ENCODE results near the gene C9orf85. TPM values are rescaled to one million over a fixed set of nuclear protein-coding genes. Genes with fewer than 3 reads are reported as not detected.

Gene C9orf85
- total and polyA plus RNA-seq, 12 donors, result 4.7 to 18.8 (median 12.1) TPM

DNA sequence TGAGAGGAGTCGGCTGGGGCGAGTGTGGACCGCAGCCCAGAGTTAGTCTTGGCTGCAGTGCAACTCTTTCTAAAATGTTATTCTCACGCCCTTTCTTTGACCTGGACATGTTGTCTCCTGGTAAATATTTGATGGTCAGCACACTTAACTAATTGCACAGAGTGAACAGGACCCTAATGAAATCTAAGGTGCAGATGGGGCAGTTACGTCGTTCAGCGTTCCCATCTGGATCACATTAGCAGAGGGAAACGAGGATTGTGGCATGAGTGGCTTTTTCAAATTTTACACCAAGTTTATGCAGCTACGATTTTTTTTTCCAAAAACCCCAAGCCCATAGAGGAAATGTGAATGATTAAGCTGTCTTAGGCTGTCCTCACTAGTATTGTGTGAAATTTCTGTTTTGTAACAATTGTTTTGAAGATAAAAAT lies 483 bp downstream of the C9orf85 start:
- Histone ChIP-seq H3K27ac (peak overlapping the region; percentile 62 to 91 (median 64)), H3K9me3 (replicated peaks in 1 of 3) (no peaks in the 10 kb centered on the region), H3K4me3 (peak overlapping the region; percentile 35 to 83 (median 70)), H3K36me3 (replicated peaks in 1 of 2) (no peaks in the 10 kb centered on the region), H3K27me3 (no peaks in the 10 kb centered on the region), H3K4me1 (replicated peaks in 1 of 2) (peaks cover 15 to 33% of the 10 kb centered on the region in 2 donors)
- TF ChIP-seq, protein P1, sequence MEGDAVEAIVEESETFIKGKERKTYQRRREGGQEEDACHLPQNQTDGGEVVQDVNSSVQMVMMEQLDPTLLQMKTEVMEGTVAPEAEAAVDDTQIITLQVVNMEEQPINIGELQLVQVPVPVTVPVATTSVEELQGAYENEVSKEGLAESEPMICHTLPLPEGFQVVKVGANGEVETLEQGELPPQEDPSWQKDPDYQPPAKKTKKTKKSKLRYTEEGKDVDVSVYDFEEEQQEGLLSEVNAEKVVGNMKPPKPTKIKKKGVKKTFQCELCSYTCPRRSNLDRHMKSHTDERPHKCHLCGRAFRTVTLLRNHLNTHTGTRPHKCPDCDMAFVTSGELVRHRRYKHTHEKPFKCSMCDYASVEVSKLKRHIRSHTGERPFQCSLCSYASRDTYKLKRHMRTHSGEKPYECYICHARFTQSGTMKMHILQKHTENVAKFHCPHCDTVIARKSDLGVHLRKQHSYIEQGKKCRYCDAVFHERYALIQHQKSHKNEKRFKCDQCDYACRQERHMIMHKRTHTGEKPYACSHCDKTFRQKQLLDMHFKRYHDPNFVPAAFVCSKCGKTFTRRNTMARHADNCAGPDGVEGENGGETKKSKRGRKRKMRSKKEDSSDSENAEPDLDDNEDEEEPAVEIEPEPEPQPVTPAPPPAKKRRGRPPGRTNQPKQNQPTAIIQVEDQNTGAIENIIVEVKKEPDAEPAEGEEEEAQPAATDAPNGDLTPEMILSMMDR (IDR thresholded peaks at IDR 0.05), result no peak
- no peak for TF ChIP-seq POLR2A (IDR thresholded peaks at IDR 0.05)
- intact Hi-C loops (cut with DNase I), result no loop called here
- DNase-seq, result peak in 1 of 7 donors; percentile 16
- 0 to 2% (median 0%) methylated on average over 9 of the region's 9 CpGs for WGBS, 4 donors

DNA sequence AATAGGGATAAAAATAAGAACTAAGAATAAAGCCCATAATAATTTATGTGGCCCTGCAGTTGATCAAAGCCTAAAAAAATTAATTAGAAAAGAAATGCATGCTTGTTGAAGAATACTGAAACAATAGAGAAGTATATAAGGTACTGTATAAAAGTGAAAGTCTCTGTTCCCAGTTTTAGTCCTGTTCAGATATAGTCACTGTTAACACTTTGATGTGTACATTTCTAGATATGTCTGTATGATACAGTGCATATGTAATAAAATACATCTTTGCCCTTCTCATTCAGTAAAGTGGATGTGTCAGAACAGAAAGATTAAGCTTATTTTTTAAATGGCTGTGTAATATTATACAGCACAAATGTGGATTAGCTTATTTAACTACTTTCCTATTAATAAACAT lies 4.1 kb downstream of the C9orf85 start:
- Histone ChIP-seq H3K27ac (no peak overlapping the region), H3K4me3 (no peak overlapping the region), H3K9me3 (replicated peaks in 1 of 3) (no peaks in the 10 kb centered on the region), H3K36me3 (replicated peaks in 1 of 2) (no peaks in the 10 kb centered on the region), H3K27me3 (no peaks in the 10 kb centered on the region), H3K4me1 (replicated peaks in 1 of 2) (peaks cover 8 to 17% of the 10 kb centered on the region in 2 donors)
- no peak for DNase-seq
- TF ChIP-seq, protein P1 (IDR thresholded peaks at IDR 0.05), result no peak
- TF ChIP-seq POLR2A (IDR thresholded peaks at IDR 0.05), result no peak
- intact Hi-C loops (cut with DNase I), result no loop called here

DNA sequence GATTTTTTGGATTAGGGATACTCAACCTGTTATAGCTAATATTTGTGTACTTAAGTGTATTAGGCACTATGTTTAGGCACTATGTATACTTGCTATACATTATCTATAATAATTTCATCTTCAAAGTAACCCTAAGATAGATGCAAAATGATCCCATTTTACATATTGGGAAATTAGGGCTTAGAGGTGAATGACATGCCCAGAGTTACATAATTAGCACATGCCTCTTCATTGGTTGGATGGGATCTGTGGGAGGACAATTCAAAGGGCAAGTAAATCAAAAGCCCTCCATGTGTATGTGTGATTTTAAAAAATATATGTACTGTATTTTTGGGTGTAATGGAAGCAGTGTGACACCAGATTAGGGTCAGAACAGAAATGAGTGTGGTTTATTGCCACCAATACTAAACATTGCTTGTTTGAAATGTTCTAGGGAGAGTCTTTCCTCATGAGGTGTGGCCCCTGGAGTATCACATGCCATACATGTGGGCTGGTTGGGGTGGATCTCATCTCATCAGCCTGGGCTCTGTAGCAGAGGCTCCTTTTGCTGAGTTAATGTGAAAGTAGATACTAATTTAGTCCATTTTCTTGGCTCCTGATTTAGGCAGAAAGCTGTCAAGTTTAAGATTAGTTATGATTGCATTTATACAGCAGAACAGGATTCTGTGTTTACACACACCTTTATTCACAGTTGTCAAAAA lies 5.5 kb downstream of the C9orf85 start:
- no peak for TF ChIP-seq POLR2A (IDR thresholded peaks at IDR 0.05)
- TF ChIP-seq, protein P1 (IDR thresholded peaks at IDR 0.05), result no peak
- H3K36me3 ChIP-seq (replicated peaks in 1 of 2), result no peaks in the 10 kb centered on the region
- H3K9me3 ChIP-seq (replicated peaks in 1 of 3), result no peaks in the 10 kb centered on the region
- no peak overlapping the region for H3K27ac ChIP-seq
- DNase-seq, result no peak
- intact Hi-C loops (cut with DNase I), result no loop called here
- H3K4me1 ChIP-seq (replicated peaks in 1 of 2), result peaks cover 8 to 15% of the 10 kb centered on the region in 2 donors
- H3K4me3 ChIP-seq, result no peak overlapping the region
- no peaks in the 10 kb centered on the region for H3K27me3 ChIP-seq

DNA sequence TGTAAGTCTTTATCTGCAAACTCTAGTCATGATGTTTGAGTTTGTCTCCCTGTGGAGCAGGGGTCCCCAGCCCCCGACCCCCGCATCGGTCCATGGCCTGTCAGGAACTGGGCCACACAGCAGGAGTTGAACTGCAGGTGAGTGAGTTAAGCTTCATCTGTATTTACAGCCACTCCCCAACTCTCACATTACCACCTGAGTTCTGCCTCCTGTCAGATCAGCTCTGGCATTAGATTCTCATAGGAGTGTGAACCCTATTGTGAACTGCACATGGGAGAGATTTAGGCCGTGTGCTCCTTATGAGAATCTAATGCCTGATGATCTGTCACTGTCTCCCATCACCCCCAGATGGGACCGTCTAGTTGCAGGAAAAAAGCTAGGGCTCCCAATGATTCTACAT lies 7.0 kb downstream of the C9orf85 start:
- intact Hi-C loops (cut with DNase I), result no loop called here
- Histone ChIP-seq H3K27ac (no peak overlapping the region), H3K4me3 (no peak overlapping the region), H3K36me3 (replicated peaks in 1 of 2) (no peaks in the 10 kb centered on the region), H3K9me3 (replicated peaks in 1 of 3) (no peaks in the 10 kb centered on the region), H3K4me1 (replicated peaks in 1 of 2) (peaks cover 0 to 2% of the 10 kb centered on the region in 2 donors), H3K27me3 (no peaks in the 10 kb centered on the region)
- 93 to 98% (median 97%) methylated on average over 5 of the region's 5 CpGs for WGBS, 4 donors
- DNase-seq, result no peak
- no peak for TF ChIP-seq POLR2A (IDR thresholded peaks at IDR 0.05)
- TF ChIP-seq, protein P1 (IDR thresholded peaks at IDR 0.05), result no peak

All from adrenal gland (tissue), 12 donors.